Islet of Langerhans (tissue), 1 donor: ENCODE measurements around the gene ZIC4.

Experiments used
- FAIRE-seq: peaks from one replicate; lab custom pipeline; 2011; peaks lifted over from hg19 to GRCh38; lab: Jason Lieb, UNC

Gene ZIC4

DNA sequence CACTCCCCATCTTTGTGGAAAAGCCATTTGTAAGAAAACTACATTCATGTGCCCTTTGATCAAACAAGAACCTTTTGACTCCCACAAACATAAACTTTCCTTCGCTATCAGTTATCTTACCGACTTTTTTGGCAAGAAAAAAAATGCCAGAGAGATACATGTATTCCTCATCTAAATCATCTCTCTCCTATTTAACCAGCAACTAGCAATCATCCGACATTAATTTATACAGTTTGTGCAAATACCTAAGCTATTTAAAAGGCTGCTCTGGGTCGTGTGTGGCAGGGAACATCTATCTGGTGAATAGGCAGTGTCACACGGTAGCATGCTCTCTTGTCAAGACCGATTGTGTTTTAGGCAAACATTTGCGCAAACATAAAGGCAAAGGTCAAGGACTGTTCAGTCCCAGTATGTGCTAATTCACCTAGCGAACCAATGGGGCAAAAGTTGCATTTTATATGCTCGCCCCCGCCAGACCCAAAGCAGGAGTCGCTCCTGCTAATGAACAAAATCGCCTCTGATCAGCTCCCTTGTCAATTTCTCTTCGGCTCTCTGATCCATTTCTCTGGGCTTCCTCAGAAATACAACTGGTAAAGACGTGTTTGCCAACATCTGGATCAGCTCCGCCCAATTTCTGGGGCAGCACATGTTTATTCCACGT is 37.7 kb downstream of the ZIC4 start:
- no peak for FAIRE-seq

DNA sequence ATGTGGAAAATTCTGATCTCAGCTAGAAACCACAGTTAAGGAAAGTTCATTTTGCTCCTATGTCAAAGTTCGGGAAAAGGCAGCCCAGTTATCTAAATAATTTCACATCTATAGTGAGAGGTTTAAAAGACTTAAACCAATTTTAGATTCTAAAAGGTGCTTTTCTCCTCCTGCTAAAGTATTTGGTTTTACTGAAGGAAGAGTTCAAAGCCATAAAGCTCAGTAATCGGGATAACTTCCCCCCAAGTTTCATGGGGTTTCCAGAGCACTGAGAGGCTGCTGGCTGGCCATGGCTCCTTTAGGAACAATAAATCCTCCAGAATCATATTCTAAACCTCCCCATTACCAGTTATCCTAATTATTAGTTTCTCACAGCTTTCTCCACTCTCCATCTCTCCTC is 38.2 kb downstream of the ZIC4 start:
- no peak for FAIRE-seq

DNA sequence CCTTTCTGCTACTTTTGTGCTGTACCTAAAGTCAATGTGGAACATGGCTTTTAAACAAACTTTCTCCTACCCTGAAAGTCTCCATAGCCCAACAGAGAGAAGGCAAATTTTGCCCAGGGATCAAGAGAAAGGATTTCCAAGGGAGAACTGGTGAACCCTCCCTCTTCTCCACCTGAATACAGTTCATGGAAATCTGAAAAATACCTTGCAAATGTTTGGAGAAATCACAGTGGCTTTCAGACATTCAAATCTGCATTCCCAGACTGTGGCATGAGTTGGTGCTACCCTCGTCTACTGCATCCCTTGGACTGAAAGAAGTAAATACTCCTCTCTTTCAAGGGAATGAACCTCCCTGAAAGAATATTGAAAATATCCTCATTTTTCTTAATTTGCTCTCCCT is 38.7 kb downstream of the ZIC4 start:
- no peak for FAIRE-seq

DNA sequence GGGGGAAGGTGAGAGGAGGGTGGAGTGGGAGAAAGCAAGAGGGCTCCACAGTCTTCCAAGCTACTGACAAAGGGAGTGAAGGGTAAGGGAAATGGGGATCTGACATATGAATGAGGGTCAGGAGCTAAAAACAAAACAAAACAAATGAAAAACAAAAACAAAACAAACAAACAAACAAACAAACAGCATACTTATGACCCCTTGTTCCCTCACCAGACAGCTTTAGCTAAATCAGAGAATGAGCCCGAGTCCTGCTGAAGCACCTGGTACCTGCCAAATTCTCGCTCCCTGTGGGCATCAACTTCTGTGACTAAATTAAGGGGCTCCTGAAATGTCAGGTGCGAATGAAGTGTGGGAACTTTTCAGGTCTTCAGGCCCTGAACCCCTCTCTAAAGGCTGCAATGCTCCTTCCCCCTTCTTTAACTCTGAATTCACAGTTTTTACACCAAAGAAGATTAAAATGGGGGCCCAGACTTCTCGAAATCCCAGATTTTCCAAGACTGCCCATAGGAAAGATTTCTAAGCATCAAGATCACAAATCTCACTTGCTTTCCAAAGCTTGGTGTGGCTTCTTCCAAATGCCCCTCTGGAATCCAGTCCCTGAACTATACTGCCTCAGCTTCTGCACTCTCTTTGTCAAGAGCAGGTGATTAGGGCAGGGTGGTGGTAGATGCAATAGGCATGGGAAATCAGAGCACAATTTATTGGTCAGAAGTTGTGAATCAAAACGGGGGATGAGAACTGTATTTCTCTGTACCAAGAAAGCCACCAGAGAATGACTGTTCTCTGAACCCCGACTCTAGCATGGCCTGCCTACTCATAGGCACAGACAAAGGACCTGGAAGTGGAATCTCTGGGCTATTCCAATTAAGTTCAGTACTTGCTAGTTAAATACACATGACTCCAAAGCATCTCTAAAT is 40.9 kb downstream of the ZIC4 start:
- no peak for FAIRE-seq

DNA sequence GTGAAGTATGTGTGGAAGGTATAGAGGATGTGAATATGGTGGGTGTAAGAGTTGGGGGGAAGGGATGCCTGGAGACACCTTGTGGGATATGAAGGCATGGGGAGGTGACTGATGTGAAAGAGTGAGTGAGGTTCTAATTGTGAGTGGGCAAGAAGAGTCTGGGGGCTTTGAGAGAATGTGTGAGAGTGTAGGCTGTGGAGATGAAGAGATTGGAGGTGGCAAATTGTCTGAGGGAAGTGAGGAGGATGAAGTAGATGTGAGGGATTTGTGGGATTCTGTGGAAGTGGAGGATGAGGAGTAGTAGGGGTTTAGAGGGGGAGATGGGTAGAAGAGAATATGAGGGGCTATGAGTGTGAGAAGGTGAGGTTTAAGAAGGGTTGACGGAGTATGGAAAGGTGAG is 41.6 kb downstream of the ZIC4 start:
- no peak for FAIRE-seq

DNA sequence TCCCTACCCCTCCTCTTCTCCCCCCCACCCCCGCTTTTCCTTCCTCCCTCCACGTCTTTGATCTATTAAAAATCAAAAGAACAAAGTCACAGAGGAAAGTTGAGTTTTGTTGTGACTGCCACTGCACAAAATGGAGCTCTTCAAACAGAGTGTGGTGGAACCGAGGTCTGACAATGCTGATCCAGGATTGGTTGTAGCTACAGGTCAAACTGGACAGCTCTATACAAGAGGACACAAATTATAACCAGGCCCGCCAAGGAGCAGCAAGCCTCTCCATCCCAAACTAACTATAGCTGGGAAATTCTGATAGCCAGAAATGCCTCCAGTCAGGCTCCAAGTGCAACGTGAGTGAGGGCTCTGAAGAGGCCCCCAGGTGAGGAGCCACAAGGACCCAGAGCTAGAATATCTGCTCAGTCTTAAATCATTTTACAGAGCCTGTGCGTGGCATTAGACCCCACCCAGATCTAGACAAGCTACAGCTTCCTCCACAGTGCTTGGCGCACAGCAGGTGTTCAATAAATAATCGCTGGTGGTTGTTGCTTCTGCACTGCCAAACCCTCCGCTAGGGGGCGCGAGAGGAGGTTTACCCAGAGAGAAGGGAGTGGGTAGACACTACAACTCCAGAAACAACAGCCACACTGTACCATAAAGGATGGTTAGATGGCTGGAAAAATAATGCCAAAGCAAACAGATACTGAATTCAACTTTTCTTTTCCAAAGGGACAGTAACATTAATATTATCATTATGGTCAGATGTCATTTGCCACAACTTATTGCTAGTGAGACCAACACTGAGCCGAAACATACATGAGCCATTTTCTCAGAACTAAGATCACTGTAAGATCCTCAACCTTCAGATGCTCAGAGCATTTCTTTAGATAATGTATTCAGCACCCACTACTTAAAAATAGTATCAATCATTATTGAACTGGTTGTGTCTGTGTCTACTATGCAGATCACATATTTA is 44.6 kb downstream of the ZIC4 start:
- no peak for FAIRE-seq

DNA sequence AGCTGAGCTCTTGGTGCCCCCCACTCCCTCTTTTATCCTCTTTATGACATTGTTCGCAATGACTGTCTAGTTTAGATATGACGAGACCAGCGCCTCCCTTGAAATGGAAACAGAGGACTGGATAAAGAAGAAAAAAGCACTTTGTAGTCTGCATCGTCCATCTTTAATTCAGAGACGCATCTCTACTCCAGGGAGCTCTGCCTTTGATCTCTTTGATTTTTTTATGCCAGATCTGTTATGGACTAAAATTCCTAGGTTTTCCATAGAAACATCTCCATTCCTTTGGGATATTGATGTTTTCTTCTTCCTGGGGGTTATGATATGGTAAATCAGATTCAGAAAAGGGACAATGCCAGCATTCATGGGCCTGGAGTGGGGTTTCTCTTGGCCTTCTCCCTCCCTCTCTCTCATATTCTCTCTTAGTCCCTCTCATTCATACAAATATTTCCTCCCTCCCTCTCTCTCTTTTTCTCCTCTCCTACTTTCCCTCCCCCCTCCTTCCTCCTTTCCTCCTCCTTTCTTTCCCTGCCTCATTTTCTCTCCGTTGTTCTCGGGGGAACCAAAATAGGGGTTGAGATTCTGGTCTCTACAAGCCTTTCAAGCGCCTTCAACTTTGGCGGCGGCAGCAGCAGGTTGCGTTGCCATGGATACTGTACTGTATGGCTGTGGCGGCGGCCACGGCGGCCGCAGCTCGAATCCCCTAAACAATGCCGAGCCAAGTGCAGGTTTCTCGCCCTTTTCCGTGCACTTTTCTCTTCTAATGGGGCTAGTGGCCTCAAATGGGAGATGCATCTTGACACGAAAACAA is 45.5 kb downstream of the ZIC4 start:
- FAIRE-seq: no peak

DNA sequence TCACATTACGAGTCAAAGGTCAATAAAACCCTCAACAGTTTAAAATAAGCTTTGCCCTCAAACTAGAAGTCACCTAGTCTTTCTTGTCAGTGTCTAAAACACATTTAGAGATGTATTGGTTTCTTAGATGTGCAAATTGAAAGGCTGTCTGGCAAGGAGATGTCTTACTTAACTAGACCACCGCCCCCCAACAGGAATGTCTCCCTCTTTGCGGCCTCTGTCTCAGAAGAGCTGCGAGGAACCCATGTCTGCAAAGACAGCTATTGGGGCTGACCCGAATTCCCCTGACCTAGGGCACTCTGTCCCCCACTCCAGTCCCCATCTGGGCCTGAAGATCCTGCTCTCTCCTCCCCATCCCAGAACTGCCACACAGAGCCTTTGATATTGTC is 46.3 kb downstream of the ZIC4 start:
- FAIRE-seq: no peak

DNA sequence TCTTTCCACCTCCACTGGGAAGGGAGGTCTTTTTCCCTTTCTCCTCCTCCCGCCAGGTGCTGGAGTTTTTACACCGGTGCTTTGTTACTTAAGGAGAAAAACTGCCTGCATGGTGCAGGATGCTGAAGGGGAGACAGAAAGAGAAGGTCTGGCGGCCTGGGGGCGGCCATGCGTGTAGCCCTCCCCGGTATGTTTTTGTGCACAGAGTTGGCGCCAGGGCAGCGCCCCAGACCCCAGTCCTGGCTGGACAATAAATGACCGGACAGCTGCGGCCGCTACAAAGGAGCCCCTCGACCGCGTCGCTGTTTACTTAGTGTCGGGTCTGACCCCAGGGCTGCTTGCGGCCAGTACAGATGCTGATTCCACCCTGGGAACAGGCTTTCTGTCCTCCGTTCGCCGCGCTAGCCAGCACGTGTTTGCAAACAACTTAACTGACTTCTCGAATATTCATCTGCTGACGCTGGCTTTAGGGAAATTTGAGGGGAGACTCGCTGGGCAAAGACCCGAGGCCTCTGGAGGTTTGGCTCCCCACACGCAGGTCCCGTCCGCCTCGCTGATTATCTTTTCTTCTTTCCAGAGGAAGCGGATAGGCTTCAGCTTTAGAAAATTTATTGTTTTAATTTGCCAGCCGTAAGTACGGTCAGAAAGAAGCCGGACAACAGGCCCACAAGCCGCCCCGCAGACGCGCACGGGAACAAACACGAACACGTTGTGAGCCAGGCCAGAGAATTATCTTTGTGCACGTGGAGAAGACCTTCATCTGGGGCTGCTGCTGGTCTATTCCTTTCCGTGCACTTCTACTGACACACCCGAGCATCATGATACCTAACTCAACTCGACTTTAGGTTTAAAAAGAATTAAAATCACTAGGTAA is 46.9 kb downstream of the ZIC4 start:
- no peak for FAIRE-seq

DNA sequence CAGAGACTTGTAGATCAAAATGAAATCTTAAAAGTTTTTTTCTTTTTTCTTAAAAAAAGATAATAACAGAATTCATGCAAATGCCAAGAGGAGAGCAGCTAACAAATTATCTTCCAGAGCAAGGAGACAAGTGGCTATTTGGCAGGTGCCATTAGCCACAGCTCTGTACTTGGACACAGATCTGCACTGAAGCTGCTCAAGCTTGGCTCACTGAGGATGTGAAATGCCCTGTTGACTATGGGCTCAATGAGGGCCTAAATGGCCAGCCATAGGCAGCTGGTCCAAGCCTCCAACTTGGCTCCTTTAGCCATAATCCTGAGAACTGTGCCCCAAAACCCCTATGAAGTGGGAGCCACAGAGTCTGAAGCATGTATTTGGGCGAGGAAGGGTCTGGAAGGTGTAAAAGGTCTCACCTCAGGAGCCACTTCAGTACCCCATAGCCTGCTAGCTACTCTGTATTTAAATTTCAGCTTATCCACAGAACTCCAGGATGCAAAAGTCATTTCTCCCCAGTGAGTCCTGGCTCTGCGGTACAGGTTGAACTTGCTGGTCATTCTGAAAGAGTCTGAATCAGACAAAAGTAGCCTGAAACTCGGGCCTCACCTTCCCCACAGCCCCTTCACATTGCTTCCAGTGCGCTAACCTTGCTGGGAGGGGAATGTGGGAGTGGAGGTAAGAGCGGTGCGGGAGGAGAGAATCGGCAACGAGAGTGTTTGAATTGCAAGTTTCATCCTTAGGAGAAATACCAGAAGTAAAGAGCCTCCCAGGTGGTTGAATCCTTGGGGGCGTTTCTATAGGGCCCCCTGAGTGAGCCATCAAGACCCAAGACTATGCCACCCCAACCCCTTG is 48.0 kb downstream of the ZIC4 start:
- FAIRE-seq: no peak

DNA sequence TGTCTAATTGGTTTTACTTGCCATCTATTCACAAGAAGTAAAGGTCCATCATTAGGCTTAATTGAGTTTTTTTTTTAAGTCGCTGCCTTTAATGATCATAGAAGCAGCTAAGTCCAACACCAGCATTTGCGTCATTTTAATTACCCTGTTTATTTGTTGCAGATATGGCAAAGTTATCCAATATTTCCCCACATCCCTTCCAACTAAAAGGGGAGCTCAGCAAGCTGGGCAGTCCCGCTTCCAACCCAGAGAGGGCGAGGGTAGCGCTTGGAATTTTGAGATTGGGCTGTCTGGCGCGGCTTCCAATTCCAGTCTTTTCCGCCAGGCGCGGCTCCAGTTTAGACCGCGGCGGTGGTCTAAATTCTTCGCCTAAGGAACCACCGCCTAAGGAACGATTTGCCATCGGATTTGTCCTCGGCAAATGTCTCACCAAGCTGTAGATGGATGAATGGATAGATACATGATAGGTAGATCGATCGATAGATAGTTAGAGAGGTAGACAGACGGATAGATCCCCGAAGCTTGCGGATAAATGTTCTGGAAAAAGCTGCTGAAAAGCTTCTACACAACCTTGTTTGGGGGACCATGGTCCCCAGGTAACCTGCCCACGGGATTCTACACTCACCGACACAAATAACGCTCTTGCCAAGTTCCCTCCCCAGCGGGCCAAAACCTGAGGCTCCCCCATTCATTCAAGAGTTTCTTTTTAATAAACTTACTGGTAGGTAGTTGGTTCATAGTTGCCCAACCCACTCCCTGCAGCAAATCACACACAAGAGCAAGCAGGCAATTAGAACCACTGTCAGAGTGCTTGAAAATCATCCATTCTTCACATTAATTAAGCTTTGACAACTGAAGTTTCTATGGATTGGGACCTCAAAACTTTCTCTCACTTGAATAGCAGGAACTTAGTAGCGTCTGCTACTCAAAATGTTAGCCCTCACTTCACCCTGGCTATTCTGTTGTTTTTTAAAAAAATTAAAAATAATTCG is 49.1 kb downstream of the ZIC4 start:
- FAIRE-seq: no peak

DNA sequence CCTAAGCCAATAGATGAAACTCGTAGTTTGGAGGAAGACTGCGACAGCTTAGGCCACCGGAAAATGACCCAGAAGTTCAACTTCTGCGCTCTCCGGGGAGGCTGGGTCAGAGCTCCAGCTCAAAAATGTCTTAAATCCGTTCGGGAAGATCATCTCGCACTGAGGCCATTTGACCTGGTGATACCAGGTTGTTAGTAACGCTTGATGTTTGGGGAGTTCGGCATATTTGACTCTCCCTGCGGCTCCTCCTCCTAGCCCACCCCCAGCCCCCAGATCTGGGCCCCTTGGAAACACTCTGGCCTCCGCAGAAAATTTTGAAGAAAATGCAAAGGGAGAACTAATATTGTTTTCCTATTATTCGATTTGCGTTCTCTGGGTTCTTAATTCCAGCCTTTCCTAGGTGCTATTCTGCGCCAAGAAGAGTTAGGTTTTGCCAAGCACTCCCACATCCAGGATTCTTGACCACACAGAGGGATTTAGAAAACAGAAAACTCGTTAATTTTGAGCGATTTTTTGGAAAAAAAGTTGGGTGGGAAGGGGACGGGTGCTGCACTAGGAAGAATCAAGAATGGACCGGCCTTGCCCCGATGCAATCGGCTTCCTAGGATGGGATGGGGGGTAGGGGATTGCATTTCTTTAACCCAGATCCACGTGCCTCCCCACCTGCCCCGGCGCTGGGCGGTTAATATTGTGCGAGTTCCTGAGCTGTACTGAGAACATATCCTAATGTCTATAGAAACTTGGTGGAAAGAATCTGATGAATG is 50.0 kb downstream of the ZIC4 start:
- FAIRE-seq: no peak

DNA sequence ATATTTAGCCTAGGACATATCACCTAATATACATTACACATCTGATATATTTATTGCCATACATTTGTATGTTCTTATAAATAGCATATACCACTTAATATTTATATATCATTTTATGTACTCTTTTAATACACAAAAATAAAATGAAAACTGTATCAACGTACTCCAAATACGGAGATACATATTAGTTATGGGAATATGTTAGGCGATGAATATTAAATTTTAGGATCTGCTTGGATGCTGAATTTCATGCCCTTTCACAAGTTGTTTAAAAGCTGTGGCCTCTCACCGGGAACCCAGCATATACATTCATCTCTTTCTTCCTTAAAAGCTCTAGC is 50.6 kb downstream of the ZIC4 start:
- no peak for FAIRE-seq

DNA sequence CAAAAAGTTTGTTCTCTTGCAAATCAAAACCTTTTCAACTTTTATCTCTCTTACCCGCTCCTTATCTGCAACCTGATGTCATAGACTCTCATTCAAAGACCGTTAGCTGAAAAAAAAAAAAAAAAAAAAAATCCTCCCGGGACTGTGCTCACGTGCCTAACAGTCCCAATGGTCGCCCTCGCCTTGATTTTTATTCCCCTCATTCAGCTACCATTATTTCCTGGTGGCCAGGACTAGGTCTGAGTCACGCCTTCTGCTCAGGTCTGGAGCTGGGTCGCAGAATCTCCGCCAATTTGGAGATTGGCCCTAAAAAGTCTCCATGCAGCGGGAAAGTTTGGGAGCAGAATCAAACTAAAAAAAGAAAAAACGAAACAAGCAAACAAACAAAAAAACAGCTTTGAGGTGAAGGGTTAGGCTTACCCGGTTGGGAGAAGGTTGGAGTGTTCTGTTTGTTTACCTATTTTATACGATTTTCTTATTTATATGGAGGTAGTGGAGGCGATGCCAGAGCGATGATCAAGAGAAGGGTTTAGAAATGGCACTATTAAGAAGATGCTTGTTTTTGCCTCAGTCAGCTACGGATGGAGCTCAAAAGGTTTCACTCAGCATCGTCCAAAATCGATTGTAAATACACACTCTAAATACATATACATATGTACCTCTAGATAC is 51.1 kb downstream of the ZIC4 start:
- no peak for FAIRE-seq

DNA sequence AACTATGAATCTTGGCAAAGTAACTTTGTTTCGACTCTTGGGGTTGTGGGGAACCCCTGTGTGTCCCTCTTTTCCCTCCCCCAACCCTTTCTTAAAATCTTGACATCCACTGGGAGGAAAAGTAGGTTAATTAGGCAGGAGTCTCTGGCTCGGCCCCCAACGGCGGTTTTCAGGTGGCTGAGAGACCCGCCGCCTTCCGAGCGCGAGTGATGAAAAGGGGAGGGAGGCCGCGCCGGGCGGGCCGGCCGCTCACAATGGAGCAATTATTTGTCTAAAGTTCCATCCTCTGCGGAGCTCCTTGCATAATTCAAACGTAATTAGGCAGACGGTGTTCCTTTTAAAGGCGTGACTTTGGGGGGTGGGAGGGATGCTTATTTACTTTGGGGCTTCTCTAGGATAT is 51.7 kb downstream of the ZIC4 start:
- FAIRE-seq: no peak

DNA sequence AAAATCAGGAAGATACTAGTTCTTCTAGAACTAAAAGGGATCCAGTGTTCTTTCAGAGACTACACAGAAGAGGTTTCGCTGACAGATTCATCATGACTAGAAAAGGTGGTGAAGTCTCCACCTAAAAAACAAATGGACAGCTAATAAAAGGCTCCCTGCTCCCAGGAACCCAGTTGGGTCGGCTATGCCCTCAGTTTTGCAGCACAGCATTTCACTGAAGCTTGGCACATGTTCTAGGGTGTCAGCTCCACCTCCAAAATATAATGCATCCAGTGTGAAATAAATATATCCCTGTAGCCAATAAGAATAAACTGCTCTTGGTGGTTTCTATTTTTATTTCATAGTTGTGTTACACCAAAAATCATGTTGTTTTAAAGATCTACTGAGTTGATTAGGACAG is 55.0 kb downstream of the ZIC4 start:
- FAIRE-seq: no peak

DNA sequence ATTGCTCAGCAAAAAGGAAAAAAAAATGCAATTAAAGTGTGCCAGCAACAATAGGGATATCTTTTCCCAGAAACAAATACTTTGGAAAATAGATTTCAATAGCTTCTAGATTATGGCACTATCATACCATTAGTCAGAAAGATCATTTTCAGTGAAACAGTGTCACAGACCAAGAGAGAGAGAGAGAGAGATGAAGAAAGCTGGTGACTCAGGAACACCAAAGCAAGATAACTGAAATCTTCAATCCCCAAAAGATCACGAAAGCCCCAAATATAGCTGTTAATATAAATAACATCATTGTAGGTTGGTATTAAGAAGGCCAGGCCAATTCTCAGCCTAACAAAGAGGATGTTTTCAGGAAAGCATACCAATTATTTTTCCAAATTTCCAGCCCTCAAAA is 57.4 kb downstream of the ZIC4 start:
- no peak for FAIRE-seq
